Stimulated activated CD4-positive, alpha-beta T cell treated with anti-CD3 and anti-CD28 coated beads, Interleukin-4, amount 100 ng/mL, for 48 hours (primary cell): ENCODE results near the gene SLC17A2.
"Not testable (repeated sequence)": the region's sequence is repeated elsewhere in the genome, so short reads cannot be mapped to it uniquely, and the experiment has no call there.

Experiments
- DNase-seq, 2 donors: peaks; one replicate each; pipeline ENCODE4 v3.0.0-alpha.2; 2020; ENCODE audit warnings: low read depth in 2 of 2

SLC17A2 gene

GRCh38 chr6:25951296-25952032 lies 21.0 kb upstream of the SLC17A2 start:
- no peak for DNase-seq

GRCh38 chr6:25950297-25950696 lies 19.8 kb upstream of the SLC17A2 start:
- no peak for DNase-seq

- no peak for DNase-seq
Observed at GRCh38 chr6:25949695-25950094, 19.2 kb upstream of the SLC17A2 start.

GRCh38 chr6:25947492-25947891 lies 17.0 kb upstream of the SLC17A2 start:
- DNase-seq, result not testable (repeated sequence)

GRCh38 chr6:25946631-25947030 lies 16.1 kb upstream of the SLC17A2 start:
- DNase-seq, result no peak

- not testable (repeated sequence) for DNase-seq
Observed at GRCh38 chr6:25945738-25946137, 15.2 kb upstream of the SLC17A2 start.

GRCh38 chr6:25944688-25945574 lies 14.4 kb upstream of the SLC17A2 start:
- DNase-seq, result no peak

GRCh38 chr6:25943887-25944286 lies 13.4 kb upstream of the SLC17A2 start:
- no peak for DNase-seq

GRCh38 chr6:25942561-25943147 lies 12.2 kb upstream of the SLC17A2 start:
- DNase-seq, result no peak

- DNase-seq, result no peak
Observed at GRCh38 chr6:25939593-25939992, 9.1 kb upstream of the SLC17A2 start.

GRCh38 chr6:25935953-25936352 lies 5.5 kb upstream of the SLC17A2 start:
- no peak for DNase-seq

GRCh38 chr6:25934735-25935313 lies 4.3 kb upstream of the SLC17A2 start:
- no peak for DNase-seq

- DNase-seq, result no peak
Observed at GRCh38 chr6:25934156-25934555, 3.7 kb upstream of the SLC17A2 start.

- DNase-seq, result no peak
Observed at GRCh38 chr6:25931411-25931709, 869 bp upstream of the SLC17A2 start.

GRCh38 chr6:25929785-25930184 lies 706 bp downstream of the SLC17A2 start:
- DNase-seq, result not testable (repeated sequence)

- DNase-seq, result no peak
Observed at GRCh38 chr6:25928562-25929324, 1.7 kb downstream of the SLC17A2 start.

GRCh38 chr6:25927756-25928216 lies 2.7 kb downstream of the SLC17A2 start:
- DNase-seq, result no peak

- DNase-seq, result no peak
Observed at GRCh38 chr6:25927178-25927577, 3.3 kb downstream of the SLC17A2 start.

- no peak for DNase-seq
Observed at GRCh38 chr6:25925876-25926275, 4.6 kb downstream of the SLC17A2 start.

- DNase-seq, result no peak
Observed at GRCh38 chr6:25922301-25922700, 8.2 kb downstream of the SLC17A2 start.

- DNase-seq, result no peak
Observed at GRCh38 chr6:25921525-25922203, 8.8 kb downstream of the SLC17A2 start.
